ENCODE measurements around the gene EGFLAM. TPM values are rescaled to one million over a fixed set of nuclear protein-coding genes. Genes with fewer than 3 reads are reported as not detected.

Gene EGFLAM
- total and polyA plus RNA-seq, 2 donors (not counting 3 experiments of a cell fraction or from before 2014, with no cell fraction given) = 1.2 to 2.7 TPM

DNA sequence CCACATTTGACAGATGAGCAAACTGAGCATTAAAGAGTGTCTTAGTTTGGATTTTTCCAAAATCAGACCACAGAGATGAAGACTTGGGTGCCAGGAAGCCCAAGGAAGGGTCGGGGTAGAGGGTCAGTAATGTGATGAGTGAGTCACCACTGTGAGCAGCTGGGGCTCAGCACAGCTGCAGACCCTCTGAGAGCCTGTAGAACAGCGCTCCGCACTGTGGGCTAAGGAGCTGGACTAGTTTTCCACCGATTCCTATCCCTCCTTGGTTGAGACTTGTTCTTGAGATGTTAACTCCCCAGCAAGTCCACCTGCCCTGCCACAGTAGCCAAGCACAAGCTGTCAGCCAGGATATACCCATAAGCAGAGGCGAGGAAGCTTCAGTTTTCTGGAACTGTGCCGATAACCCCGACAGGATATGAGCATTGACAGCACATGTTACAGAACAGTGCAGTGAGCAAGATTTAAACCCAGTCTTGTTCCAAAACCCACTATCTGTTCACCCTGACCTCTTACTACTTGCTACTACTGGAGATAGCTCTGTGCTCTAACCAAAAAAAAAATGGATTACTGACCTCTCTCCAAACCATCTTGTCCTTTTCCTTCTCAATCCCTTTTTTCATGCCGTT is 31.8 kb downstream of the EGFLAM start:
- DNase-seq (ENCODE audit: low read depth, low spot score) (no peak), FAIRE-seq (no peak)
- Histone ChIP-seq H3K27ac (ENCODE audit: insufficient read depth, low read depth, low read length) (no peak overlapping the region), H3K9me3 (replicated peaks; ENCODE audit: control insufficient read depth, insufficient read depth, low read length) (no peaks in the 10 kb centered on the region), H3K4me2 (ENCODE audit: insufficient read depth, low read length) (no peak overlapping the region), H3K4me1 (ENCODE audit: control insufficient read depth, extremely low read depth, insufficient read depth, low read length) (no peaks in the 10 kb centered on the region), H3K4me3 (replicated peaks in 1 of 3; ENCODE audit: insufficient read depth in 1 of 3, low read depth in 1 of 3, low read length in 3 of 3) (no peak overlapping the region), H3K79me2 (ENCODE audit: control insufficient read depth, insufficient read depth, low read length) (no peaks in the 10 kb centered on the region), H3K27me3 (ENCODE audit: control insufficient read depth in 2 of 2, insufficient read depth in 2 of 2, low read length in 2 of 2) (peaks cover 0 to 2% of the 10 kb centered on the region in 2 experiments), H2AFZ (ENCODE audit: low read depth, low read length) (no peak overlapping the region), H3K36me3 (ENCODE audit: control insufficient read depth in 2 of 2, extremely low read depth in 1 of 2, insufficient read depth in 2 of 2, low read length in 2 of 2) (no peaks in the 10 kb centered on the region), H3K9ac (replicated peaks; ENCODE audit: extremely low read depth, insufficient read depth, low read length) (no peak overlapping the region), H3K9me1 (replicated peaks; ENCODE audit: control insufficient read depth, extremely low read depth, insufficient read depth, low read length) (no peaks in the 10 kb centered on the region), H4K20me1 (replicated peaks; ENCODE audit: control insufficient read depth, extremely low read depth, insufficient read depth, low read length) (no peaks in the 10 kb centered on the region)
- POLR2A ChIA-PET = no interaction called here
- intact Hi-C loops (cut with micrococcal nuclease) = no loop called here
- TF ChIP-seq EZH2 (IDR thresholded peaks at IDR 0.05; ENCODE audit: borderline replicate concordance, low read depth, low read length, severe bottlenecking) = no peak
- no peak for TF ChIP-seq GATA2 (IDR thresholded peaks at IDR 0.05; ENCODE audit: insufficient read depth, insufficient read length, low read depth, low read length)
- TF ChIP-seq, protein P1, sequence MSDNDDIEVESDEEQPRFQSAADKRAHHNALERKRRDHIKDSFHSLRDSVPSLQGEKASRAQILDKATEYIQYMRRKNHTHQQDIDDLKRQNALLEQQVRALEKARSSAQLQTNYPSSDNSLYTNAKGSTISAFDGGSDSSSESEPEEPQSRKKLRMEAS (IDR thresholded peaks at IDR 0.05; ENCODE audit: insufficient read depth, insufficient read length) = no peak
- TF ChIP-seq POLR2AphosphoS5 (IDR thresholded peaks at IDR 0.05; ENCODE audit: insufficient read depth, low read depth, low read length) = no peak
- TF ChIP-seq JUN (IDR thresholded peaks at IDR 0.05; ENCODE audit: borderline replicate concordance, insufficient read depth, insufficient read length, low read depth) = no peak
- no peak for TF ChIP-seq FOS (IDR thresholded peaks at IDR 0.05; ENCODE audit: borderline replicate concordance, insufficient read depth, low read length)
- TF ChIP-seq, protein P2, sequence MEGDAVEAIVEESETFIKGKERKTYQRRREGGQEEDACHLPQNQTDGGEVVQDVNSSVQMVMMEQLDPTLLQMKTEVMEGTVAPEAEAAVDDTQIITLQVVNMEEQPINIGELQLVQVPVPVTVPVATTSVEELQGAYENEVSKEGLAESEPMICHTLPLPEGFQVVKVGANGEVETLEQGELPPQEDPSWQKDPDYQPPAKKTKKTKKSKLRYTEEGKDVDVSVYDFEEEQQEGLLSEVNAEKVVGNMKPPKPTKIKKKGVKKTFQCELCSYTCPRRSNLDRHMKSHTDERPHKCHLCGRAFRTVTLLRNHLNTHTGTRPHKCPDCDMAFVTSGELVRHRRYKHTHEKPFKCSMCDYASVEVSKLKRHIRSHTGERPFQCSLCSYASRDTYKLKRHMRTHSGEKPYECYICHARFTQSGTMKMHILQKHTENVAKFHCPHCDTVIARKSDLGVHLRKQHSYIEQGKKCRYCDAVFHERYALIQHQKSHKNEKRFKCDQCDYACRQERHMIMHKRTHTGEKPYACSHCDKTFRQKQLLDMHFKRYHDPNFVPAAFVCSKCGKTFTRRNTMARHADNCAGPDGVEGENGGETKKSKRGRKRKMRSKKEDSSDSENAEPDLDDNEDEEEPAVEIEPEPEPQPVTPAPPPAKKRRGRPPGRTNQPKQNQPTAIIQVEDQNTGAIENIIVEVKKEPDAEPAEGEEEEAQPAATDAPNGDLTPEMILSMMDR (IDR thresholded peaks at IDR 0.05; ENCODE audit: extremely low read depth in 1 of 2, insufficient read depth in 1 of 2, low read depth in 1 of 2, low read length in 2 of 2) = no peak
- no peak for TF ChIP-seq POLR2A (IDR thresholded peaks at IDR 0.05; ENCODE audit: low read depth, low read length)
- no peak for TF ChIP-seq MYC (IDR thresholded peaks at IDR 0.05; ENCODE audit: low read depth, low read length)
- CTCF ChIA-PET = interaction anchor here (0.9 kb wide), 1 partner anchor 24 kb away, joined by 3 read pairs; no protein-coding TSS in a partner anchor
- dilution Hi-C loops (cut with MboI; ENCODE audit: extremely low pct_ligation_motif_present, low sequenced_read_pairs) = no loop called here
- no TSS peak for BruUV-seq (replicated peaks)
